Neural progenitor cell (in vitro differentiated cells): ENCODE measurements around the gene UBR7.

Experiments used
- EZH2phosphoT487 ChIP-seq: fragments of 200-600 bp; sonication (generic); IDR thresholded peaks from 2 replicates; pipeline ENCODE4 v1.6.1; 2017; ENCODE audit warnings: antibody characterized with exemption
- TF ChIP-seq, protein P1 (sequence below): fragments of 200-600 bp; sonication (generic); IDR thresholded peaks from 2 replicates; pipeline ENCODE4 v1.5.1; 2017; ENCODE audit warnings: antibody characterized with exemption, mild to moderate bottlenecking

DNA sequence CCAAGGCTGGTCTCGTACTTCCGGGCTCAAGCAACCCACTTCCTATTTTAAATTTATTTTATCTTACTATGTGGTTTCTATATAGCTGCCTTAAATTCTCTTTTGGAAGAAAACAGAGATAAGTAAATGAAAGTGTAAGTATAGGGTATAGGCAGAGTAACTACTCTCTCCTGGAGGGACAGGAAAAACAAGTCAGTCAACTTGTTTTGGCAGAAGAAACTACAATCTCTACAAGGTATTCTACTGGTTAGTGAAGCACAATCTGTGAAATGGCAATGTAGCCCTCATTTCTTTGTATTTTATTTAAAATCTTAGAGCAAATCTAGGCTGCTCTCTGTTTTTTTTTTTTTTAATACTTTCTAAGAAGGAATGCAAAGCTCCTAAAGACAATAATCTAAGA, 55.4 kb downstream of the UBR7 start:
- TF ChIP-seq, protein P1, sequence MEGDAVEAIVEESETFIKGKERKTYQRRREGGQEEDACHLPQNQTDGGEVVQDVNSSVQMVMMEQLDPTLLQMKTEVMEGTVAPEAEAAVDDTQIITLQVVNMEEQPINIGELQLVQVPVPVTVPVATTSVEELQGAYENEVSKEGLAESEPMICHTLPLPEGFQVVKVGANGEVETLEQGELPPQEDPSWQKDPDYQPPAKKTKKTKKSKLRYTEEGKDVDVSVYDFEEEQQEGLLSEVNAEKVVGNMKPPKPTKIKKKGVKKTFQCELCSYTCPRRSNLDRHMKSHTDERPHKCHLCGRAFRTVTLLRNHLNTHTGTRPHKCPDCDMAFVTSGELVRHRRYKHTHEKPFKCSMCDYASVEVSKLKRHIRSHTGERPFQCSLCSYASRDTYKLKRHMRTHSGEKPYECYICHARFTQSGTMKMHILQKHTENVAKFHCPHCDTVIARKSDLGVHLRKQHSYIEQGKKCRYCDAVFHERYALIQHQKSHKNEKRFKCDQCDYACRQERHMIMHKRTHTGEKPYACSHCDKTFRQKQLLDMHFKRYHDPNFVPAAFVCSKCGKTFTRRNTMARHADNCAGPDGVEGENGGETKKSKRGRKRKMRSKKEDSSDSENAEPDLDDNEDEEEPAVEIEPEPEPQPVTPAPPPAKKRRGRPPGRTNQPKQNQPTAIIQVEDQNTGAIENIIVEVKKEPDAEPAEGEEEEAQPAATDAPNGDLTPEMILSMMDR: no peak
- no peak for TF ChIP-seq EZH2phosphoT487
